GM12878 (cell line): Measurements from ENCODE around the gene PRR7. TPM values are rescaled to one million over a fixed set of nuclear protein-coding genes. Genes with fewer than 3 reads are reported as not detected.

Source experiments
- BMI1 ChIP-seq: fragments of 450-650 bp; IDR thresholded peaks from 2 replicates; pipeline ENCODE4 v1.6.1; 2016; ENCODE audit warnings: mild to moderate bottlenecking, moderate library complexity, borderline replicate concordance
- CBX3 ChIP-seq: fragments of 200-600 bp; sonication (generic); IDR thresholded peaks from 2 replicates; pipeline ENCODE4 v1.6.1; 2016; ENCODE audit warnings: low read depth, borderline replicate concordance
- EGR1 ChIP-seq, 2 experiments: IDR thresholded peaks; 1 replicate in 1 of 2; 2 replicates in 1 of 2; pipeline ENCODE4 v1.6.1; 2011 to 2012; ENCODE audit warnings: low read depth in 2 of 2, low read length in 2 of 2, borderline replicate concordance in 1 of 2, mild to moderate bottlenecking in 1 of 2, moderate library complexity in 1 of 2
- ESRRA ChIP-seq: IDR thresholded peaks from 2 replicates; pipeline ENCODE4 v1.6.1; 2012; ENCODE audit warnings: mild to moderate bottlenecking, low read length, improper control_type of control experiment
- ETV6 ChIP-seq, 2 experiments: fragments of 450-650 bp in 1 of 2; IDR thresholded peaks in 1 of 2; conservative IDR thresholded peaks in 1 of 2; 2 replicates each; pipeline ENCODE4 v1.6.1; 2014; ENCODE audit warnings: antibody characterized with exemption in 1 of 2, borderline replicate concordance in 1 of 2, low read depth in 1 of 2, mild to moderate bottlenecking in 1 of 2, moderate library complexity in 1 of 2
- GATAD2B ChIP-seq: fragments of 450-650 bp; conservative IDR thresholded peaks from 2 replicates; pipeline ENCODE4 v1.6.1; 2017; ENCODE audit warnings: low read depth, mild to moderate bottlenecking, moderate library complexity
- HDAC6 ChIP-seq: fragments of 200-600 bp; sonication (generic); IDR thresholded peaks from one replicate; pipeline ENCODE4 v1.8.0; 2017; ENCODE audit warnings: antibody characterized with exemption; ENCODE audit not compliant: unreplicated experiment
- JUNB ChIP-seq: IDR thresholded peaks from 2 replicates; pipeline ENCODE4 v1.6.1; 2016; ENCODE audit warnings: antibody characterized with exemption, mild to moderate bottlenecking
- MXI1 ChIP-seq: fragments of 150-350 bp; IDR thresholded peaks from 2 replicates; pipeline ENCODE4 v1.6.1; 2011; ENCODE audit warnings: low read depth, mild to moderate bottlenecking, inconsistent platforms, low read length, improper control_type of control experiment
- MYC ChIP-seq: IDR thresholded peaks from 2 replicates; pipeline ENCODE4 v1.6.1; 2011; ENCODE audit warnings: mild to moderate bottlenecking, low read length, moderate library complexity, inconsistent platforms; ENCODE audit not compliant: insufficient read depth, insufficient replicate concordance, insufficient read length, severe bottlenecking
- PAX8 ChIP-seq: fragments of 450-650 bp; IDR thresholded peaks from 2 replicates; pipeline ENCODE4 v1.6.1; 2017; ENCODE audit warnings: mild to moderate bottlenecking, moderate library complexity
- POLR2AphosphoS2 ChIP-seq: IDR thresholded peaks from 2 replicates; pipeline ENCODE4 v1.6.1; 2011; ENCODE audit warnings: low read depth, mild to moderate bottlenecking, low read length, improper control_type of control experiment, moderate library complexity
- SIN3A ChIP-seq: IDR thresholded peaks from 2 replicates; pipeline ENCODE4 v1.6.1; 2012; ENCODE audit warnings: low read depth, low read length, improper control_type of control experiment
- SMAD1 ChIP-seq: fragments of 450-650 bp; IDR thresholded peaks from 2 replicates; pipeline ENCODE4 v1.6.1; 2018; ENCODE audit warnings: mild to moderate bottlenecking, low read depth; ENCODE audit not compliant: partially characterized antibody
- TAF1 ChIP-seq: IDR thresholded peaks from 2 replicates; pipeline ENCODE4 v1.6.1; 2011; ENCODE audit warnings: mild to moderate bottlenecking, low read depth, low read length, borderline replicate concordance
- WRNIP1 ChIP-seq: IDR thresholded peaks from 2 replicates; pipeline ENCODE4 v1.6.1; 2011; ENCODE audit warnings: low read depth, low read length, improper control_type of control experiment, borderline replicate concordance
- YBX1 ChIP-seq: fragments of 450-650 bp; IDR thresholded peaks from 2 replicates; pipeline ENCODE4 v1.6.1; 2016; ENCODE audit warnings: antibody characterized with exemption
- ZNF207 ChIP-seq: fragments of 450-650 bp; IDR thresholded peaks from 2 replicates; pipeline ENCODE4 v1.6.1; 2014; ENCODE audit warnings: antibody characterized with exemption, mild to moderate bottlenecking, borderline replicate concordance
- ZSCAN29 ChIP-seq: fragments of 450-650 bp; IDR thresholded peaks from 2 replicates; pipeline ENCODE4 v1.6.1; 2017; ENCODE audit warnings: mild to moderate bottlenecking, moderate library complexity
- polyA plus RNA-seq, 11 experiments: library from polyadenylated mRNA; depleted of rRNA in 4 of 11; unstranded in 6 of 11; stranded (reverse) in 5 of 11; fragments of >200 nt; fragmentation: Nextera tagmentation in 4 of 11; fragmentation: Illumina TruSeq in 1 of 11; extraction: Ambion mirVana in 4 of 11; extraction: Trizol in 1 of 11; gene quantifications; 1 replicate in 1 of 11; 2 replicates in 10 of 11; pipeline versions ENCODE4 v1.2.1 to v1.2.3, GENCODE V29; 2011 to 2016; ENCODE audit warnings: inconsistent platforms in 2 of 11, missing spikeins in 2 of 11, low read depth in 1 of 11
- total RNA-seq, 4 experiments: library from RNA; depleted of rRNA in 3 of 4; stranded (reverse); fragments of >200 nt in 3 of 4; fragmentation: Illumina TruSeq in 1 of 4; extraction: Trizol in 1 of 4; gene quantifications; 2 replicates each; pipeline versions ENCODE4 v1.2.1 to v1.2.3, GENCODE V29; 2013 to 2021
- TF ChIP-seq, protein P1 (sequence below): fragments of 450-650 bp; IDR thresholded peaks from 2 replicates; pipeline ENCODE4 v1.6.1; 2016; ENCODE audit warnings: mild to moderate bottlenecking, moderate library complexity, borderline replicate concordance
- TF ChIP-seq, protein P2 (sequence below): IDR thresholded peaks from 2 replicates; pipeline ENCODE4 v1.6.1; 2012; ENCODE audit warnings: low read length, inconsistent platforms
- TF ChIP-seq, protein P3 (sequence below): fragments of 450-650 bp; conservative IDR thresholded peaks from 2 replicates; pipeline ENCODE4 v1.6.1; 2017; ENCODE audit warnings: mild to moderate bottlenecking, moderate library complexity

PRR7 gene
- total and polyA plus RNA-seq, 10 of the 15 experiments (the other 5 are each of a cell fraction or from before 2014, with no cell fraction given) = 0.09 to 18.8 (median 4.6) TPM; not detected in 2

DNA sequence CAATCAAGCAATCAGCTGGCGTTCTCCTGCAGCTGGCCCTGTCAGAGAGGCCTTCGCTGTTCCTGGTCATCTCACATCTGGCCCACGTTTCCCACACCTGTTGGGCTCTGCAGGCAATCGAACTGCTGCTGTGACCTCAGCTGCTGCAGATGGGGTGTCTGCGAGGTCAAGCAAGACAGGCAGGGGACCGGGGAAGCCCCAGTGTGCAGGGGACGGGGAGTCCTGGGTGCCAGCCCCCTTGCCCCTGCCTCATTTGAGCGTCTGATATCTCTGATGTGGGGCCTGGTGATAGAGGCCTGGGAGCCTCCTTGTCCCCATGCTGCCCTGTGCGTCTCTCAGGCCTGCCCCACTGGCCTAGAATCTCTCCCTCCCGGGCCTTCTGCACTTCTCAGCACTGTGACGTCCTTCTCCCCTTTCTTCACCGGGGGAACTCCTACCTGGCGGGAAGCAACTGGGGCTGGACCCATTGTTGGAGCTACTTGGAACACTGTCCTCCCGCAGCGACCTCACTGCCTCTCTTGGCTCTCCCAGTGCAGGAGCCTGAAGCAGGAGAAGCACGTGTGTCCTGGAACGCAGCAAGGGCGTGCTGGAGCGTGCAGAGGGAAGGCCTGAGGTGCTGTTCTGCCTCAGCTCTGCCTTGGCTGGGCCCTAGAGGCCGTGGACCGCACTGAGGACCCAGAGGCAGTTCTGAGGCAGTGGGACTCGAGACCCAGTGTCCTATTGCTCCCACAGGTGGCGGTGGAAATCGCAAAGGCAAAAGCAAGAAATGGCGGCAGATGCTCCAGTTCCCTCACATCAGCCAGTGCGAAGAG, 16.3 kb upstream of the PRR7 start (continued):
- TF ChIP-seq, protein P1, sequence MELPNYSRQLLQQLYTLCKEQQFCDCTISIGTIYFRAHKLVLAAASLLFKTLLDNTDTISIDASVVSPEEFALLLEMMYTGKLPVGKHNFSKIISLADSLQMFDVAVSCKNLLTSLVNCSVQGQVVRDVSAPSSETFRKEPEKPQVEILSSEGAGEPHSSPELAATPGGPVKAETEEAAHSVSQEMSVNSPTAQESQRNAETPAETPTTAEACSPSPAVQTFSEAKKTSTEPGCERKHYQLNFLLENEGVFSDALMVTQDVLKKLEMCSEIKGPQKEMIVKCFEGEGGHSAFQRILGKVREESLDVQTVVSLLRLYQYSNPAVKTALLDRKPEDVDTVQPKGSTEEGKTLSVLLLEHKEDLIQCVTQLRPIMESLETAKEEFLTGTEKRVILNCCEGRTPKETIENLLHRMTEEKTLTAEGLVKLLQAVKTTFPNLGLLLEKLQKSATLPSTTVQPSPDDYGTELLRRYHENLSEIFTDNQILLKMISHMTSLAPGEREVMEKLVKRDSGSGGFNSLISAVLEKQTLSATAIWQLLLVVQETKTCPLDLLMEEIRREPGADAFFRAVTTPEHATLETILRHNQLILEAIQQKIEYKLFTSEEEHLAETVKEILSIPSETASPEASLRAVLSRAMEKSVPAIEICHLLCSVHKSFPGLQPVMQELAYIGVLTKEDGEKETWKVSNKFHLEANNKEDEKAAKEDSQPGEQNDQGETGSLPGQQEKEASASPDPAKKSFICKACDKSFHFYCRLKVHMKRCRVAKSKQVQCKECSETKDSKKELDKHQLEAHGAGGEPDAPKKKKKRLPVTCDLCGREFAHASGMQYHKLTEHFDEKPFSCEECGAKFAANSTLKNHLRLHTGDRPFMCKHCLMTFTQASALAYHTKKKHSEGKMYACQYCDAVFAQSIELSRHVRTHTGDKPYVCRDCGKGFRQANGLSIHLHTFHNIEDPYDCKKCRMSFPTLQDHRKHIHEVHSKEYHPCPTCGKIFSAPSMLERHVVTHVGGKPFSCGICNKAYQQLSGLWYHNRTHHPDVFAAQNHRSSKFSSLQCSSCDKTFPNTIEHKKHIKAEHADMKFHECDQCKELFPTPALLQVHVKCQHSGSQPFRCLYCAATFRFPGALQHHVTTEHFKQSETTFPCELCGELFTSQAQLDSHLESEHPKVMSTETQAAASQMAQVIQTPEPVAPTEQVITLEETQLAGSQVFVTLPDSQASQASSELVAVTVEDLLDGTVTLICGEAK = no peak
- no peak for TF ChIP-seq POLR2AphosphoS2
- 0 out of 2 replicates have a peak, but pooled peaks have one; percentile 14 for TF ChIP-seq MXI1
- no peak for TF ChIP-seq BMI1
- 0 out of 2 replicates have a peak, but pooled peaks have one; percentile 5 for TF ChIP-seq SIN3A
- no peak for TF ChIP-seq PAX8
- TF ChIP-seq MYC = no peak
- TF ChIP-seq SMAD1 = no peak
- no peak for TF ChIP-seq HDAC6
- no peak for TF ChIP-seq JUNB
- TF ChIP-seq EGR1 (IDR thresholded peaks at IDR 0.05; ENCODE audit: borderline replicate concordance in 1 of 2, low read depth in 2 of 2, low read length in 2 of 2) = no peak
- TF ChIP-seq CBX3 = no peak
- no peak for TF ChIP-seq WRNIP1
- no peak for TF ChIP-seq TAF1
- TF ChIP-seq, protein P2, sequence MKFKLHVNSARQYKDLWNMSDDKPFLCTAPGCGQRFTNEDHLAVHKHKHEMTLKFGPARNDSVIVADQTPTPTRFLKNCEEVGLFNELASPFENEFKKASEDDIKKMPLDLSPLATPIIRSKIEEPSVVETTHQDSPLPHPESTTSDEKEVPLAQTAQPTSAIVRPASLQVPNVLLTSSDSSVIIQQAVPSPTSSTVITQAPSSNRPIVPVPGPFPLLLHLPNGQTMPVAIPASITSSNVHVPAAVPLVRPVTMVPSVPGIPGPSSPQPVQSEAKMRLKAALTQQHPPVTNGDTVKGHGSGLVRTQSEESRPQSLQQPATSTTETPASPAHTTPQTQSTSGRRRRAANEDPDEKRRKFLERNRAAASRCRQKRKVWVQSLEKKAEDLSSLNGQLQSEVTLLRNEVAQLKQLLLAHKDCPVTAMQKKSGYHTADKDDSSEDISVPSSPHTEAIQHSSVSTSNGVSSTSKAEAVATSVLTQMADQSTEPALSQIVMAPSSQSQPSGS = no peak
- TF ChIP-seq, protein P3, sequence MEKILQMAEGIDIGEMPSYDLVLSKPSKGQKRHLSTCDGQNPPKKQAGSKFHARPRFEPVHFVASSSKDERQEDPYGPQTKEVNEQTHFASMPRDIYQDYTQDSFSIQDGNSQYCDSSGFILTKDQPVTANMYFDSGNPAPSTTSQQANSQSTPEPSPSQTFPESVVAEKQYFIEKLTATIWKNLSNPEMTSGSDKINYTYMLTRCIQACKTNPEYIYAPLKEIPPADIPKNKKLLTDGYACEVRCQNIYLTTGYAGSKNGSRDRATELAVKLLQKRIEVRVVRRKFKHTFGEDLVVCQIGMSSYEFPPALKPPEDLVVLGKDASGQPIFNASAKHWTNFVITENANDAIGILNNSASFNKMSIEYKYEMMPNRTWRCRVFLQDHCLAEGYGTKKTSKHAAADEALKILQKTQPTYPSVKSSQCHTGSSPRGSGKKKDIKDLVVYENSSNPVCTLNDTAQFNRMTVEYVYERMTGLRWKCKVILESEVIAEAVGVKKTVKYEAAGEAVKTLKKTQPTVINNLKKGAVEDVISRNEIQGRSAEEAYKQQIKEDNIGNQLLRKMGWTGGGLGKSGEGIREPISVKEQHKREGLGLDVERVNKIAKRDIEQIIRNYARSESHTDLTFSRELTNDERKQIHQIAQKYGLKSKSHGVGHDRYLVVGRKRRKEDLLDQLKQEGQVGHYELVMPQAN = no peak
- TF ChIP-seq ETV6 (conservative IDR thresholded peaks at IDR 0.05 in 1 of 2, IDR thresholded peaks at IDR 0.05 in 1 of 2; ENCODE audit: borderline replicate concordance in 1 of 2, low read depth in 1 of 2) = no peak
- TF ChIP-seq YBX1 = no peak
- no peak for TF ChIP-seq ZSCAN29
- no peak for TF ChIP-seq ZNF207
- TF ChIP-seq ESRRA = no peak
- TF ChIP-seq GATAD2B = no peak
